Loucy (cell line): ENCODE data around the gene RPL11.

Experiments
- CTCF ChIP-seq: fragments of 200-600 bp; sonication (generic); conservative IDR thresholded peaks from 2 replicates; pipeline ENCODE4 v1.5.1; 2014; ENCODE audit warnings: mild to moderate bottlenecking, antibody characterized with exemption, low read length
- EZH2phosphoT487 ChIP-seq: fragments of 200-600 bp; IDR thresholded peaks from 2 replicates; pipeline ENCODE4 v1.6.1; 2018; ENCODE audit warnings: antibody characterized with exemption, mild to moderate bottlenecking, moderate library complexity, borderline replicate concordance

GRCh38 chr1:23692308-23692871, 784 bp downstream of the RPL11 start:
- no peak for TF ChIP-seq CTCF
- no peak for TF ChIP-seq EZH2phosphoT487
